HepG2 (cell line): ENCODE data around the gene METTL5. TPM values are rescaled to one million over a fixed set of nuclear protein-coding genes. Genes with fewer than 3 reads are reported as not detected.
A peak's percentile ranks its signal among the peaks of the same experiment; 100 is the strongest.

Experiments
- CBX1 ChIP-seq: IDR thresholded peaks from one replicate; pipeline ENCODE4 v1.6.1; 2016; ENCODE audit warnings: antibody characterized with exemption, low read depth
- FOXC1 ChIP-seq: sonication (generic); formaldehyde crosslinking; IDR thresholded peaks from 2 replicates; pipeline ENCODE4 v1.8.0; 2022; ENCODE audit warnings: mild to moderate bottlenecking, missing genetic modification reagents, borderline replicate concordance
- IKZF4 ChIP-seq: sonication (generic); formaldehyde crosslinking; IDR thresholded peaks from 2 replicates; pipeline ENCODE4 v1.5.1; 2020; ENCODE audit warnings: borderline replicate concordance, mild to moderate bottlenecking, low read depth, missing genetic modification reagents; ENCODE audit errors: not compliant biosample characterization
- KLF13 ChIP-seq: sonication (generic); formaldehyde crosslinking; IDR thresholded peaks from 2 replicates; pipeline ENCODE4 v1.4.0; 2020; ENCODE audit warnings: mild to moderate bottlenecking, missing genetic modification reagents
- MAFF ChIP-seq: IDR thresholded peaks from 2 replicates; pipeline ENCODE4 v1.6.1; 2011; ENCODE audit warnings: low read depth, low read length, improper control_type of control experiment
- RBM22 ChIP-seq: fragments of 200-400 bp; formaldehyde crosslinking; optimal IDR thresholded peaks from 2 replicates; pipeline ENCODE3; 2017; ENCODE audit warnings: mild to moderate bottlenecking, low read length, moderate library complexity
- SNAI1 ChIP-seq: sonication (generic); formaldehyde crosslinking; IDR thresholded peaks from 2 replicates; pipeline ENCODE4 v1.5.0; 2020; ENCODE audit warnings: mild to moderate bottlenecking, missing genetic modification reagents, borderline replicate concordance
- ZKSCAN8 ChIP-seq: IDR thresholded peaks from 2 replicates; pipeline ENCODE4 v1.6.1; 2016; ENCODE audit warnings: borderline replicate concordance, missing genetic modification reagents, missing compliant biosample characterization
- ZNF563 ChIP-seq: sonication (generic); formaldehyde crosslinking; IDR thresholded peaks from 2 replicates; pipeline ENCODE4 v1.8.0; 2022; ENCODE audit warnings: mild to moderate bottlenecking, moderate library complexity, missing genetic modification reagents
- ZNF614 ChIP-seq: IDR thresholded peaks from 2 replicates; pipeline ENCODE4 v1.6.1; 2018; ENCODE audit warnings: missing biosample characterization, missing genetic modification reagents, inconsistent platforms, borderline replicate concordance
- polyA plus RNA-seq, 8 experiments: library from polyadenylated mRNA; depleted of rRNA in 3 of 8; stranded (reverse) in 7 of 8; unstranded in 1 of 8; fragments of >200 nt; fragmentation: Illumina TruSeq in 4 of 8; extraction: Trizol in 4 of 8; gene quantifications; 2 replicates each; pipeline versions ENCODE4 v1.2.1 to v1.2.3, GENCODE V29; 2011 to 2016; ENCODE audit warnings: low read depth in 4 of 8, missing spikeins in 1 of 8, mixed read lengths in 1 of 8; ENCODE audit not compliant: insufficient read depth in 1 of 8
- total RNA-seq, 5 experiments: library from RNA; depleted of rRNA; stranded (reverse); fragments of >200 nt; fragmentation: Illumina TruSeq; extraction: Trizol; gene quantifications; 2 replicates each; pipeline ENCODE4 v1.2.3, GENCODE V29; 2016; ENCODE audit warnings: low read depth in 1 of 5
- TF ChIP-seq, protein P1 (sequence below): sonication (generic); formaldehyde crosslinking; IDR thresholded peaks from 2 replicates; pipeline ENCODE4 v1.8.0; 2023; ENCODE audit warnings: mild to moderate bottlenecking, missing genetic modification reagents
- TF ChIP-seq, protein P2 (sequence below): sonication (generic); formaldehyde crosslinking; IDR thresholded peaks from 2 replicates; pipeline ENCODE4 v1.4.0; 2020; ENCODE audit warnings: missing genetic modification reagents, borderline replicate concordance
- TF ChIP-seq, protein P3 (sequence below): sonication (generic); formaldehyde crosslinking; IDR thresholded peaks from 2 replicates; pipeline ENCODE4 v1.4.0; 2020; ENCODE audit warnings: missing genetic modification reagents, borderline replicate concordance
- TF ChIP-seq, protein P4 (sequence below): sonication (generic); formaldehyde crosslinking; IDR thresholded peaks from 2 replicates; pipeline ENCODE4 v1.4.0; 2020; ENCODE audit warnings: missing genetic modification reagents, borderline replicate concordance

METTL5 gene
- total and polyA plus RNA-seq, 2 of the 13 experiments (the other 11 are each of a cell fraction or from before 2014, with no cell fraction given): 50.7 to 95.1 TPM

DNA sequence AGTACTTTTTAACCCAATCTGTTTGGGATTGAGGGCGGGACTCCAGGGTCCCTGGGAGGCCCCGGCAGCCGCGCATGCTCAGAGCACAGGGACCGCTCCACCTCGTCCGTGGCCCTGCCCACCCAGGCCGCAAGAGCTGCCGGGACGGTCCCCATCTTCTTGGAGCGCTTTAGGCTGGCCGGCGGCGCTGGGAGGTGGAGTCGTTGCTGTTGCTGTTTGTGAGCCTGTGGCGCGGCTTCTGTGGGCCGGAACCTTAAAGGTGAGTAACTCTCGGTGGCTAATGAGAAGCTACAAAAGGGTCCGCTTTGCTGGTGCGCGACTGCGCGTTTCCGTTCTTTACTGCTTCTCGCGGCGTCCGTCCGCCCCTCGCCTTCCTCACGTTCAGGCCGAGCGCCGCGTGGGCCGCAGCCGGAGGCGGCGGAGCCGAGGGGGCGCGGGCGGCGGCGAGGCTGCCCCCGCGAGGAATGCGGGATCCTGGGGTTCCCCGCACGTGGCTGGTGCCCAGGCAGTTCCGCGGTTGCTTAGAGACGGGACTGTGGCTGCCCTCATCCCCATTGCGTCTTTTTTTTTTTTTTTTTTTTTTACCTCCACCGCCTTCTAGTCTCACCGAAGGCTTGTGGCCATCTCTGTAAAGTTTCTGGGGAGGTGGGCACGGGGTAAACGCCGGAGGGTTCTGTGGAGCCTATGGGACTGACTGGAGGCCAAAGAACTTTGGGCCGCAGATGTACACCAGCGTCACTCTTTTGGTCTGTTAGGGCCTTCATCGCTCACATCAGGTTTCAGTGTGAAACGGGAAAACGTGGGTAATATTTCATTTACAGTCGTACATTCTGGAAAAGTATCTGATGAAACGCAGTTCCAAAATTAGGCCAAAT is 25.8 kb downstream of the METTL5 start, which contains the start of gene SSB (continued):
- TF ChIP-seq, protein P1, sequence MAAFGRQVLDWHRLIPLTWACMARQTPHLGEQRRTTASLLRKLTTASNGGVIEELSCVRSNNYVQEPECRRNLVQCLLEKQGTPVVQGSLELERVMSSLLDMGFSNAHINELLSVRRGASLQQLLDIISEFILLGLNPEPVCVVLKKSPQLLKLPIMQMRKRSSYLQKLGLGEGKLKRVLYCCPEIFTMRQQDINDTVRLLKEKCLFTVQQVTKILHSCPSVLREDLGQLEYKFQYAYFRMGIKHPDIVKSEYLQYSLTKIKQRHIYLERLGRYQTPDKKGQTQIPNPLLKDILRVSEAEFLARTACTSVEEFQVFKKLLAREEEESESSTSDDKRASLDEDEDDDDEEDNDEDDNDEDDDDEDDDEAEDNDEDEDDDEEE (CRISPR knock-in tag): peak; percentile 98
- TF ChIP-seq CBX1 (no peak), IKZF4 (CRISPR knock-in tag) (peak; percentile 24), ZKSCAN8 (CRISPR knock-in tag) (no peak; the same call in 1 of the 2 replicates), SNAI1 (peak; percentile 79; the same call in 1 of the 2 replicates), ZNF563 (peak; percentile 98), KLF13 (CRISPR knock-in tag) (no peak), MAFF (no peak), RBM22 (peak; percentile 69), FOXC1 (CRISPR knock-in tag) (0 out of 2 replicates have a peak, but pooled peaks have one; percentile 65), ZNF614 (peak; percentile 68; the same call in 1 of the 2 replicates)
- TF ChIP-seq, protein P2, sequence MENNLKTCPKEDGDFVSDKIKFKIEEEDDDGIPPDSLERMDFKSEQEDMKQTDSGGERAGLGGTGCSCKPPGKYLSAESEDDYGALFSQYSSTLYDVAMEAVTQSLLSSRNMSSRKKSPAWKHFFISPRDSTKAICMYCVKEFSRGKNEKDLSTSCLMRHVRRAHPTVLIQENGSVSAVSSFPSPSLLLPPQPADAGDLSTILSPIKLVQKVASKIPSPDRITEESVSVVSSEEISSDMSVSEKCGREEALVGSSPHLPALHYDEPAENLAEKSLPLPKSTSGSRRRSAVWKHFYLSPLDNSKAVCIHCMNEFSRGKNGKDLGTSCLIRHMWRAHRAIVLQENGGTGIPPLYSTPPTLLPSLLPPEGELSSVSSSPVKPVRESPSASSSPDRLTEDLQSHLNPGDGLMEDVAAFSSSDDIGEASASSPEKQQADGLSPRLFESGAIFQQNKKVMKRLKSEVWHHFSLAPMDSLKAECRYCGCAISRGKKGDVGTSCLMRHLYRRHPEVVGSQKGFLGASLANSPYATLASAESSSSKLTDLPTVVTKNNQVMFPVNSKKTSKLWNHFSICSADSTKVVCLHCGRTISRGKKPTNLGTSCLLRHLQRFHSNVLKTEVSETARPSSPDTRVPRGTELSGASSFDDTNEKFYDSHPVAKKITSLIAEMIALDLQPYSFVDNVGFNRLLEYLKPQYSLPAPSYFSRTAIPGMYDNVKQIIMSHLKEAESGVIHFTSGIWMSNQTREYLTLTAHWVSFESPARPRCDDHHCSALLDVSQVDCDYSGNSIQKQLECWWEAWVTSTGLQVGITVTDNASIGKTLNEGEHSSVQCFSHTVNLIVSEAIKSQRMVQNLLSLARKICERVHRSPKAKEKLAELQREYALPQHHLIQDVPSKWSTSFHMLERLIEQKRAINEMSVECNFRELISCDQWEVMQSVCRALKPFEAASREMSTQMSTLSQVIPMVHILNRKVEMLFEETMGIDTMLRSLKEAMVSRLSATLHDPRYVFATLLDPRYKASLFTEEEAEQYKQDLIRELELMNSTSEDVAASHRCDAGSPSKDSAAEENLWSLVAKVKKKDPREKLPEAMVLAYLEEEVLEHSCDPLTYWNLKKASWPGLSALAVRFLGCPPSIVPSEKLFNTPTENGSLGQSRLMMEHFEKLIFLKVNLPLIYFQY (CRISPR knock-in tag): peak; percentile 84; the same call in 1 of the 2 replicates
- TF ChIP-seq, protein P3, sequence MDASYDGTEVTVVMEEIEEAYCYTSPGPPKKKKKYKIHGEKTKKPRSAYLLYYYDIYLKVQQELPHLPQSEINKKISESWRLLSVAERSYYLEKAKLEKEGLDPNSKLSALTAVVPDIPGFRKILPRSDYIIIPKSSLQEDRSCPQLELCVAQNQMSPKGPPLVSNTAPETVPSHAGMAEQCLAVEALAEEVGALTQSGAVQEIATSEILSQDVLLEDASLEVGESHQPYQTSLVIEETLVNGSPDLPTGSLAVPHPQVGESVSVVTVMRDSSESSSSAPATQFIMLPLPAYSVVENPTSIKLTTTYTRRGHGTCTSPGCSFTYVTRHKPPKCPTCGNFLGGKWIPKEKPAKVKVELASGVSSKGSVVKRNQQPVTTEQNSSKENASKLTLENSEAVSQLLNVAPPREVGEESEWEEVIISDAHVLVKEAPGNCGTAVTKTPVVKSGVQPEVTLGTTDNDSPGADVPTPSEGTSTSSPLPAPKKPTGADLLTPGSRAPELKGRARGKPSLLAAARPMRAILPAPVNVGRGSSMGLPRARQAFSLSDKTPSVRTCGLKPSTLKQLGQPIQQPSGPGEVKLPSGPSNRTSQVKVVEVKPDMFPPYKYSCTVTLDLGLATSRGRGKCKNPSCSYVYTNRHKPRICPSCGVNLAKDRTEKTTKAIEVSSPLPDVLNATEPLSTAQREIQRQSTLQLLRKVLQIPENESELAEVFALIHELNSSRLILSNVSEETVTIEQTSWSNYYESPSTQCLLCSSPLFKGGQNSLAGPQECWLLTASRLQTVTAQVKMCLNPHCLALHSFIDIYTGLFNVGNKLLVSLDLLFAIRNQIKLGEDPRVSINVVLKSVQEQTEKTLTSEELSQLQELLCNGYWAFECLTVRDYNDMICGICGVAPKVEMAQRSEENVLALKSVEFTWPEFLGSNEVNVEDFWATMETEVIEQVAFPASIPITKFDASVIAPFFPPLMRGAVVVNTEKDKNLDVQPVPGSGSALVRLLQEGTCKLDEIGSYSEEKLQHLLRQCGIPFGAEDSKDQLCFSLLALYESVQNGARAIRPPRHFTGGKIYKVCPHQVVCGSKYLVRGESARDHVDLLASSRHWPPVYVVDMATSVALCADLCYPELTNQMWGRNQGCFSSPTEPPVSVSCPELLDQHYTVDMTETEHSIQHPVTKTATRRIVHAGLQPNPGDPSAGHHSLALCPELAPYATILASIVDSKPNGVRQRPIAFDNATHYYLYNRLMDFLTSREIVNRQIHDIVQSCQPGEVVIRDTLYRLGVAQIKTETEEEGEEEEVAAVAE (CRISPR knock-in tag): peak; percentile 45; the same call in 1 of the 2 replicates
- TF ChIP-seq, protein P4, sequence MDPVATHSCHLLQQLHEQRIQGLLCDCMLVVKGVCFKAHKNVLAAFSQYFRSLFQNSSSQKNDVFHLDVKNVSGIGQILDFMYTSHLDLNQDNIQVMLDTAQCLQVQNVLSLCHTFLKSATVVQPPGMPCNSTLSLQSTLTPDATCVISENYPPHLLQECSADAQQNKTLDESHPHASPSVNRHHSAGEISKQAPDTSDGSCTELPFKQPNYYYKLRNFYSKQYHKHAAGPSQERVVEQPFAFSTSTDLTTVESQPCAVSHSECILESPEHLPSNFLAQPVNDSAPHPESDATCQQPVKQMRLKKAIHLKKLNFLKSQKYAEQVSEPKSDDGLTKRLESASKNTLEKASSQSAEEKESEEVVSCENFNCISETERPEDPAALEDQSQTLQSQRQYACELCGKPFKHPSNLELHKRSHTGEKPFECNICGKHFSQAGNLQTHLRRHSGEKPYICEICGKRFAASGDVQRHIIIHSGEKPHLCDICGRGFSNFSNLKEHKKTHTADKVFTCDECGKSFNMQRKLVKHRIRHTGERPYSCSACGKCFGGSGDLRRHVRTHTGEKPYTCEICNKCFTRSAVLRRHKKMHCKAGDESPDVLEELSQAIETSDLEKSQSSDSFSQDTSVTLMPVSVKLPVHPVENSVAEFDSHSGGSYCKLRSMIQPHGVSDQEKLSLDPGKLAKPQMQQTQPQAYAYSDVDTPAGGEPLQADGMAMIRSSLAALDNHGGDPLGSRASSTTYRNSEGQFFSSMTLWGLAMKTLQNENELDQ (CRISPR knock-in tag): peak; percentile 64; the same call in 1 of the 2 replicates
